K562 (cell line): ENCODE data around the gene ERVV-1. TPM values are rescaled to one million over a fixed set of nuclear protein-coding genes. Genes with fewer than 3 reads are reported as not detected.

ENCODE experiments used
- ATAC-seq: fragments of 200-7000 bp; cut with Tn5 transposase; 3 replicates; pipeline ENCODE4 v1.9.1; 2020; ENCODE audit warnings: moderate library complexity
- BruUV-seq: library from RNA; stranded (reverse); fragments of 400-500 nt; replicated peaks from 2 replicates; lab custom pipeline; 2021; lab: Mats Ljungman, UMichigan
- CTCF ChIA-PET: fragments of 300-600 bp; formaldehyde crosslinking; extraction: SDS; loops from one replicate; lab custom pipeline; 2021; ENCODE audit warnings: low intra/inter-chr PET ratio; lab: Yijun Ruan, JAX
- POLR2A ChIA-PET: fragments of 300-600, 350-650 bp; sonication (Branson Sonifier 250); formaldehyde crosslinking; extraction: SDS; loops from one replicate; lab custom pipeline; 2021; ENCODE audit warnings: antibody characterized with exemption, inconsistent platforms; lab: Yijun Ruan, JAX
- DNase-seq, 4 experiments: peaks; one replicate each; pipeline versions ENCODE4 v3.0.0 to v3.0.0-alpha.2; 2011 to 2018; ENCODE audit warnings: low spot score in 3 of 4, mixed read lengths in 3 of 4; ENCODE audit errors: extremely low read depth in 1 of 4
- FAIRE-seq: peaks from 2 replicates; lab custom pipeline; 2011; peaks lifted over from hg19 to GRCh38; lab: Jason Lieb, UNC
- H2AFZ ChIP-seq: 2 replicates; pipeline ENCODE4 v1.6.0; 2011; ENCODE audit warnings: low read depth, low read length, control low read depth, inconsistent platforms
- H3K27ac ChIP-seq: fragments of 200-600 bp; 3 replicates; pipeline ENCODE4 v1.8.0; 2011; ENCODE audit warnings: low read depth, mild to moderate bottlenecking, control low read depth, inconsistent platforms, low read length, moderate library complexity, mixed read lengths; ENCODE audit errors: extremely low read depth
- H3K27me3 ChIP-seq, 2 experiments: fragments of 300-600 bp in 1 of 2; 2 replicates in 1 of 2; 3 replicates in 1 of 2; pipeline versions ENCODE4 v1.6.0 to v1.8.0; 2011; ENCODE audit warnings: inconsistent platforms in 2 of 2, low read length in 2 of 2, mild to moderate bottlenecking in 1 of 2, mixed read lengths in 1 of 2, moderate library complexity in 1 of 2; ENCODE audit not compliant: control insufficient read depth in 2 of 2, insufficient read depth in 2 of 2
- H3K36me3 ChIP-seq: fragments of 300-600 bp; 3 replicates; pipeline ENCODE4 v1.8.0; 2011; ENCODE audit warnings: mild to moderate bottlenecking, low read length, inconsistent platforms; ENCODE audit not compliant: control insufficient read depth, insufficient read depth
- H3K4me1 ChIP-seq, 2 experiments: fragments of 200-600 bp in 1 of 2; replicated peaks in 1 of 2; 2 replicates in 1 of 2; 3 replicates in 1 of 2; pipeline versions ENCODE4 v1.5.1 to v1.8.0; 2011; ENCODE audit warnings: inconsistent platforms in 2 of 2, low read length in 2 of 2, mild to moderate bottlenecking in 1 of 2, mixed read lengths in 1 of 2, moderate library complexity in 1 of 2; ENCODE audit not compliant: control insufficient read depth in 2 of 2, insufficient read depth in 2 of 2
- H3K4me2 ChIP-seq: 2 replicates; pipeline ENCODE4 v1.6.1; 2011; ENCODE audit warnings: low read length, control low read depth, inconsistent platforms, mixed read lengths; ENCODE audit not compliant: insufficient read depth
- H3K4me3 ChIP-seq: fragments of 200-600 bp; sonication (generic), shearing (Covaris generic); 2 replicates; pipeline ENCODE4 v1.5.1; 2016; ENCODE audit warnings: control low read depth, inconsistent platforms
- H3K79me2 ChIP-seq: fragments of 200-600 bp; 3 replicates; pipeline ENCODE4 v1.8.0; 2011; ENCODE audit warnings: low read length, inconsistent platforms; ENCODE audit not compliant: control insufficient read depth, insufficient read depth
- H3K9ac ChIP-seq, 2 experiments: 2 replicates each; pipeline versions ENCODE4 v1.6.0 to v1.6.1; 2011; ENCODE audit warnings: low read depth in 2 of 2, low read length in 2 of 2, control low read depth in 1 of 2, inconsistent platforms in 1 of 2, mild to moderate bottlenecking in 1 of 2, mixed read lengths in 1 of 2; ENCODE audit not compliant: insufficient read depth in 1 of 2
- H3K9me1 ChIP-seq: one replicate; pipeline ENCODE4 v1.6.0; 2011; ENCODE audit warnings: inconsistent platforms, mild to moderate bottlenecking, low read length, moderate library complexity; ENCODE audit not compliant: control insufficient read depth, insufficient read depth
- H3K9me3 ChIP-seq: replicated peaks from 2 replicates; pipeline ENCODE4 v1.5.1; 2011; ENCODE audit warnings: low read depth, low read length, inconsistent platforms; ENCODE audit not compliant: control insufficient read depth, insufficient read depth
- H4K20me1 ChIP-seq: replicated peaks from 2 replicates; pipeline ENCODE4 v1.6.1; 2011; ENCODE audit warnings: low read length, inconsistent platforms, mixed read lengths; ENCODE audit not compliant: control insufficient read depth, insufficient read depth
- ATF7 ChIP-seq: fragments of 450-650 bp; IDR thresholded peaks from 2 replicates; pipeline ENCODE4 v1.7.1; 2014; ENCODE audit warnings: mild to moderate bottlenecking, moderate library complexity
- FOXK2 ChIP-seq, 2 experiments: fragments of 450-650 bp; IDR thresholded peaks in 1 of 2; conservative IDR thresholded peaks in 1 of 2; 2 replicates each; pipeline ENCODE4 v1.6.1; 2016; ENCODE audit warnings: low read depth in 2 of 2, mild to moderate bottlenecking in 1 of 2
- LCOR ChIP-seq: sonication (generic); formaldehyde crosslinking; IDR thresholded peaks from 2 replicates; pipeline ENCODE4 v1.8.0; 2022; ENCODE audit warnings: mild to moderate bottlenecking, missing genetic modification reagents
- WGBS: fragments of 100-300 bp; shearing (Covaris generic); methylation state at CpG from one replicate; pipeline ENCODE4 v1.1.6; 2016; ENCODE audit warnings: low coverage, mixed read lengths; ENCODE audit not compliant: insufficient coverage; ENCODE audit errors: missing lambda C conversion rate; 5-methylcytosine and 5-hydroxymethylcytosine counted together
- in situ Hi-C: fragments of 300-500 bp; cut with MboI; formaldehyde crosslinking; loops from 4 replicates; pipeline ENCODE4 v1.15.0; 2018; ENCODE audit warnings: inconsistent platforms, mixed read lengths
- intact Hi-C: fragments of 100-400 bp; cut with micrococcal nuclease; formaldehyde crosslinking; loops from 2 replicates; pipeline ENCODE4 v1.14.2; 2022
- polyA plus RNA-seq, 8 experiments: library from polyadenylated mRNA; depleted of rRNA in 4 of 8; stranded (reverse) in 5 of 8; unstranded in 3 of 8; fragments of >200 nt; fragmentation: Nextera tagmentation in 2 of 8; fragmentation: Illumina TruSeq in 1 of 8; extraction: Ambion mirVana in 2 of 8; extraction: Trizol in 1 of 8; gene quantifications; 2 replicates each; pipeline versions ENCODE4 v1.2.1 to v1.2.3, GENCODE V29; 2011 to 2014; ENCODE audit warnings: inconsistent platforms in 1 of 8, missing spikeins in 1 of 8
- total RNA-seq, 7 experiments: library from RNA; depleted of rRNA in 6 of 7; stranded (reverse); fragments of >200 nt in 6 of 7; fragmentation: Illumina TruSeq in 2 of 7; extraction: Trizol in 2 of 7; gene quantifications; 2 replicates each; pipeline versions ENCODE4 v1.2.1 to v1.2.3, GENCODE V29; 2011 to 2021; ENCODE audit warnings: low replicate concordance in 1 of 7
- TF ChIP-seq, protein P1 (sequence below): fragments of 450-650 bp; IDR thresholded peaks from 2 replicates; pipeline ENCODE4 v1.6.1; 2018; ENCODE audit not compliant: partially characterized antibody

ERVV-1 gene
- total and polyA plus RNA-seq, 9 of the 15 experiments (the other 6 are each of a cell fraction or from before 2014, with no cell fraction given), result 0.08 TPM; not detected in 8

DNA sequence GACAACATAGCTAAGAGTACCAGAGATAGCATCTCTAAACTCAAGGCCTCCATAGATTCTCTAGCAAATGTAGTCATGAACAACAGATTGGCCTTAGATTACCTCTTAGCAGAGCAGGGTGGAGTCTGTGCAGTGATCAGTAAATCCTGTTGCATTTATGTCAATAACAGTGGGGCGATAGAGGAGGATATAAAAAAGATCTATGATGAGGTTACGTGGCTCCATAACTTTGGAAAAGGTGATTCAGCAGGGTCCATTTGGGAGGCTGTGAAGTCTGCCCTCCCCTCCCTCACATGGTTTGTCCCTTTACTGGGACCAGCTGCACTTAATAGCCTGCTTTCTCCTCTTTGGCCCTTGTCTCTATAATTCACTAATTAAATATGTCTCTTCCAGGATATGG is 1.4 kb downstream of the ERVV-1 start:
- in situ Hi-C loops, result no loop called here

More for the DNA sequence above, 1.4 kb downstream of the ERVV-1 start:
- CTCF ChIA-PET, result no interaction called here
- no peak overlapping the region for H3K9ac ChIP-seq
- FAIRE-seq, result peak; percentile 70
- no peak overlapping the region for H3K27ac ChIP-seq
- H3K9me3 ChIP-seq, result no peaks in the 10 kb centered on the region
- POLR2A ChIA-PET, result no interaction called here
- H3K36me3 ChIP-seq, result no peaks in the 10 kb centered on the region
- DNase-seq, result no peak
- no TSS peak for BruUV-seq
- H2AFZ ChIP-seq, result no peak overlapping the region
- H3K79me2 ChIP-seq, result no peaks in the 10 kb centered on the region
- ATAC-seq, result no peak
- TF ChIP-seq FOXK2 (conservative IDR thresholded peaks at IDR 0.05 in 1 of 2, IDR thresholded peaks at IDR 0.05 in 1 of 2; ENCODE audit: low read depth in 2 of 2), result 0 out of 4 replicates have a peak, but pooled peaks of 1 of the 2 experiments have one; percentile 32
- TF ChIP-seq ATF7, result peak; percentile 62; the same call in 1 of the 2 replicates
- no peak for TF ChIP-seq LCOR (CRISPR knock-in tag)
- TF ChIP-seq, protein P1, sequence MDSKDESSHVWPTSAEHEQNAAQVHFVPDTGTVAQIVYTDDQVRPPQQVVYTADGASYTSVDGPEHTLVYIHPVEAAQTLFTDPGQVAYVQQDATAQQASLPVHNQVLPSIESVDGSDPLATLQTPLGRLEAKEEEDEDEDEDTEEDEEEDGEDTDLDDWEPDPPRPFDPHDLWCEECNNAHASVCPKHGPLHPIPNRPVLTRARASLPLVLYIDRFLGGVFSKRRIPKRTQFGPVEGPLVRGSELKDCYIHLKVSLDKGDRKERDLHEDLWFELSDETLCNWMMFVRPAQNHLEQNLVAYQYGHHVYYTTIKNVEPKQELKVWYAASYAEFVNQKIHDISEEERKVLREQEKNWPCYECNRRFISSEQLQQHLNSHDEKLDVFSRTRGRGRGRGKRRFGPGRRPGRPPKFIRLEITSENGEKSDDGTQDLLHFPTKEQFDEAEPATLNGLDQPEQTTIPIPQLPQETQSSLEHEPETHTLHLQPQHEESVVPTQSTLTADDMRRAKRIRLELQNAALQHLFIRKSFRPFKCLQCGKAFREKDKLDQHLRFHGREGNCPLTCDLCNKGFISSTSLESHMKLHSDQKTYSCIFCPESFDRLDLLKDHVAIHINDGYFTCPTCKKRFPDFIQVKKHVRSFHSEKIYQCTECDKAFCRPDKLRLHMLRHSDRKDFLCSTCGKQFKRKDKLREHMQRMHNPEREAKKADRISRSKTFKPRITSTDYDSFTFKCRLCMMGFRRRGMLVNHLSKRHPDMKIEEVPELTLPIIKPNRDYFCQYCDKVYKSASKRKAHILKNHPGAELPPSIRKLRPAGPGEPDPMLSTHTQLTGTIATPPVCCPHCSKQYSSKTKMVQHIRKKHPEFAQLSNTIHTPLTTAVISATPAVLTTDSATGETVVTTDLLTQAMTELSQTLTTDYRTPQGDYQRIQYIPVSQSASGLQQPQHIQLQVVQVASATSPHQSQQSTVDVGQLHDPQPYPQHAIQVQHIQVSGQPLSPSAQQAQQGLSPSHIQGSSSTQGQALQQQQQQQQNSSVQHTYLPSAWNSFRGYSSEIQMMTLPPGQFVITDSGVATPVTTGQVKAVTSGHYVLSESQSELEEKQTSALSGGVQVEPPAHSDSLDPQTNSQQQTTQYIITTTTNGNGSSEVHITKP, result peak; percentile 93
- no peaks in the 10 kb centered on the region for H3K9me1 ChIP-seq
- no peaks in the 10 kb centered on the region for H3K4me1 ChIP-seq
- H4K20me1 ChIP-seq, result no peaks in the 10 kb centered on the region
- no peak overlapping the region for H3K4me2 ChIP-seq
- peaks cover 9 to 11% of the 10 kb centered on the region in 2 experiments; a peak in 3 of 5 replicates for H3K27me3 ChIP-seq
- intact Hi-C loops, result no loop called here
- no peak overlapping the region for H3K4me3 ChIP-seq
- WGBS, result 6% methylated on average over 2 of the region's 2 CpGs
